H9 (cell line): ENCODE results near the gene CHMP1A. TPM values are rescaled to one million over a fixed set of nuclear protein-coding genes. Genes with fewer than 3 reads are reported as not detected.

Experiments used
- DNase-seq: peaks from one replicate; pipeline ENCODE4 v3.0.0-alpha.2; 2017
- H2AFZ ChIP-seq: one replicate; pipeline ENCODE4 v1.6.1; 2013; ENCODE audit warnings: mild to moderate bottlenecking, low read length, control low read depth, moderate library complexity
- H2AK5ac ChIP-seq: 2 replicates; pipeline ENCODE4 v1.6.1; 2013; ENCODE audit warnings: low read length, control low read depth, mixed read lengths; ENCODE audit not compliant: insufficient read length
- H2BK120ac ChIP-seq: one replicate; pipeline ENCODE4 v1.6.1; 2013; ENCODE audit warnings: low read depth, mild to moderate bottlenecking, low read length, control low read depth, inconsistent platforms; ENCODE audit not compliant: poor library complexity, severe bottlenecking
- H2BK12ac ChIP-seq: 2 replicates; pipeline ENCODE4 v1.6.1; 2013; ENCODE audit warnings: low read length, control low read depth, mixed read lengths, low read depth; ENCODE audit not compliant: insufficient read length
- H2BK15ac ChIP-seq: 2 replicates; pipeline ENCODE4 v1.6.1; 2013; ENCODE audit warnings: low read depth, low read length, control low read depth
- H2BK20ac ChIP-seq: one replicate; pipeline ENCODE4 v1.6.1; 2013; ENCODE audit warnings: low read depth, mild to moderate bottlenecking, low read length, control low read depth, inconsistent platforms; ENCODE audit not compliant: poor library complexity, severe bottlenecking
- H2BK5ac ChIP-seq: 2 replicates; pipeline ENCODE4 v1.6.1; 2013; ENCODE audit warnings: low read length, control low read depth, mixed read lengths; ENCODE audit not compliant: insufficient read length
- H3K14ac ChIP-seq: 2 replicates; pipeline ENCODE4 v1.6.1; 2013; ENCODE audit warnings: low read length, control low read depth; ENCODE audit not compliant: insufficient read depth
- H3K18ac ChIP-seq: 2 replicates; pipeline ENCODE4 v1.6.1; 2013; ENCODE audit warnings: low read depth, mild to moderate bottlenecking, mixed read lengths, low read length, control low read depth; ENCODE audit not compliant: insufficient read length
- H3K23ac ChIP-seq: 2 replicates; pipeline ENCODE4 v1.6.1; 2013; ENCODE audit warnings: low read length, control low read depth, mixed read lengths, low read depth; ENCODE audit not compliant: insufficient read length
- H3K23me2 ChIP-seq: 2 replicates; pipeline ENCODE4 v1.6.1; 2013; ENCODE audit warnings: low read depth, mild to moderate bottlenecking, mixed read lengths, low read length, control low read depth; ENCODE audit not compliant: insufficient read length, poor library complexity, severe bottlenecking
- H3K27ac ChIP-seq: 2 replicates; pipeline ENCODE4 v1.5.1; 2013; ENCODE audit warnings: low read length, control low read depth, mixed read lengths, low read depth; ENCODE audit not compliant: insufficient read length
- H3K27me3 ChIP-seq: 2 replicates; pipeline ENCODE4 v1.6.1; 2013; ENCODE audit warnings: low read length, control low read depth, inconsistent platforms; ENCODE audit not compliant: insufficient read depth
- H3K4ac ChIP-seq: 2 replicates; pipeline ENCODE4 v1.6.1; 2013; ENCODE audit warnings: low read depth, mild to moderate bottlenecking, control low read depth, inconsistent platforms, low read length, moderate library complexity
- H3K4me1 ChIP-seq: 2 replicates; pipeline ENCODE4 v1.6.1; 2013; ENCODE audit warnings: low read length, control low read depth, inconsistent platforms; ENCODE audit not compliant: insufficient read depth
- H3K4me2 ChIP-seq: 2 replicates; pipeline ENCODE4 v1.6.1; 2013; ENCODE audit warnings: low read length, control low read depth, mixed read lengths; ENCODE audit not compliant: insufficient read length, insufficient read depth
- H3K56ac ChIP-seq: 2 replicates; pipeline ENCODE4 v1.6.1; 2013; ENCODE audit warnings: low read depth, mild to moderate bottlenecking, mixed read lengths, low read length, control low read depth; ENCODE audit not compliant: insufficient read length
- H3K79me1 ChIP-seq: 2 replicates; pipeline ENCODE4 v1.6.1; 2013; ENCODE audit warnings: low read depth, mild to moderate bottlenecking, moderate library complexity, low read length, control low read depth, inconsistent platforms; ENCODE audit not compliant: insufficient read depth, poor library complexity, severe bottlenecking
- H3K79me2 ChIP-seq: 2 replicates; pipeline ENCODE4 v1.6.1; 2013; ENCODE audit warnings: low read length, control low read depth, inconsistent platforms; ENCODE audit not compliant: insufficient read depth
- H3K9ac ChIP-seq: 2 replicates; pipeline ENCODE4 v1.6.1; 2013; ENCODE audit warnings: low read length, control low read depth, mixed read lengths; ENCODE audit not compliant: insufficient read length; ENCODE audit errors: extremely low read depth
- H3K9me3 ChIP-seq: one replicate; pipeline ENCODE4 v1.6.1; 2013; ENCODE audit warnings: low read depth, low read length, inconsistent platforms; ENCODE audit not compliant: control insufficient read depth
- H3T11ph ChIP-seq: one replicate; pipeline ENCODE4 v1.6.1; 2013; ENCODE audit warnings: mild to moderate bottlenecking, low read length, control low read depth, inconsistent platforms
- H4K20me1 ChIP-seq: one replicate; pipeline ENCODE4 v1.6.1; 2013; ENCODE audit not compliant: control insufficient read depth, insufficient read length, insufficient read depth
- H4K5ac ChIP-seq: 2 replicates; pipeline ENCODE4 v1.6.1; 2013; ENCODE audit warnings: low read depth, mild to moderate bottlenecking, mixed read lengths, low read length, control low read depth; ENCODE audit not compliant: insufficient read length
- H4K8ac ChIP-seq: replicated peaks from 2 replicates; pipeline ENCODE4 v1.6.1; 2013; ENCODE audit warnings: low read length, control low read depth, mixed read lengths, low read depth; ENCODE audit not compliant: insufficient read length
- H4K91ac ChIP-seq: 2 replicates; pipeline ENCODE4 v1.6.1; 2013; ENCODE audit warnings: low read depth, mild to moderate bottlenecking, moderate library complexity, mixed read lengths, low read length, control low read depth; ENCODE audit not compliant: insufficient read length
- H3K27ac Mint-ChIP-seq, 3 experiments: 2 replicates in 2 of 3; 3 replicates in 1 of 3; pipeline ENCODE4 v1.8.0; 2020 to 2021; ENCODE audit warnings: mixed read lengths in 3 of 3, mild to moderate bottlenecking in 1 of 3, moderate library complexity in 1 of 3
- H3K27me3 Mint-ChIP-seq: 2 replicates; pipeline ENCODE4 v1.8.0; 2021; ENCODE audit warnings: low read depth, mild to moderate bottlenecking, moderate library complexity, mixed read lengths
- H3K36me3 Mint-ChIP-seq, 3 experiments: 2 replicates in 2 of 3; 3 replicates in 1 of 3; pipeline ENCODE4 v1.8.0; 2020 to 2021; ENCODE audit warnings: low read depth in 3 of 3, mixed read lengths in 3 of 3; ENCODE audit not compliant: insufficient read depth in 1 of 3
- H3K4me1 Mint-ChIP-seq, 2 experiments: 2 replicates each; pipeline ENCODE4 v1.8.0; 2020; ENCODE audit warnings: mixed read lengths in 2 of 2
- H3K4me3 Mint-ChIP-seq, 2 experiments: 2 replicates in 1 of 2; 3 replicates in 1 of 2; pipeline ENCODE4 v1.8.0; 2020 to 2021; ENCODE audit warnings: mild to moderate bottlenecking in 2 of 2, mixed read lengths in 2 of 2, moderate library complexity in 1 of 2
- H3K9me3 Mint-ChIP-seq, 2 experiments: 2 replicates in 1 of 2; 3 replicates in 1 of 2; pipeline ENCODE4 v1.8.0; 2020; ENCODE audit warnings: mild to moderate bottlenecking in 2 of 2, mixed read lengths in 2 of 2, moderate library complexity in 1 of 2
- WGBS: extraction: QIAGEN DNeasy Blood & Tissue Kit; methylation state at CpG from one replicate; pipeline ENCODE4 v1.1.7; 2013; ENCODE audit warnings: missing lambda C conversion rate, low lambda C conversion rate, mixed read lengths; ENCODE audit not compliant: insufficient read length; ENCODE audit errors: extremely low coverage; 5-methylcytosine and 5-hydroxymethylcytosine counted together
- total RNA-seq: library from RNA; stranded (reverse); gene quantifications from 2 replicates; pipeline ENCODE4 v1.2.1, GENCODE V29; 2021
- TF ChIP-seq, protein P1 (sequence below): fragments of 200-600 bp; sonication (generic); conservative IDR thresholded peaks from 3 replicates; pipeline ENCODE4 v1.8.0; 2021; ENCODE audit warnings: antibody characterized with exemption, mild to moderate bottlenecking

Gene CHMP1A
- total RNA-seq, 1 experiment from 2014 or later: 89.6 TPM

- Histone ChIP-seq H3K79me2 (no peaks in the 10 kb centered on the region), H2BK5ac (no peak overlapping the region), H3K14ac (no peak overlapping the region), H3K27ac (no peak overlapping the region), H2BK15ac (no peak overlapping the region), H3K79me1 (no peaks in the 10 kb centered on the region), H4K8ac (no peak overlapping the region), H4K20me1 (no peaks in the 10 kb centered on the region), H3K27me3 (no peaks in the 10 kb centered on the region), H3K4me1 (no peaks in the 10 kb centered on the region), H3K18ac (no peak overlapping the region), H3K4me2 (no peak overlapping the region), H3K23ac (no peak overlapping the region), H3K56ac (no peak overlapping the region), H3K4ac (no peak overlapping the region), H2BK120ac (no peak overlapping the region), H3T11ph (no peak overlapping the region), H3K23me2 (peaks cover 11% of the 10 kb centered on the region), H2BK12ac (no peak overlapping the region), H3K9ac (no peak overlapping the region), H4K91ac (no peak overlapping the region), H2AFZ (no peak overlapping the region), H4K5ac (no peak overlapping the region), H3K9me3 (no peaks in the 10 kb centered on the region), H2BK20ac (no peak overlapping the region), H2AK5ac (no peak overlapping the region)
- Mint-ChIP-seq H3K9me3 (no peaks in the 10 kb centered on the region; a peak in 1 of 5 replicates), H3K27ac (no peak overlapping the region), H3K36me3 (peaks cover 13 to 42% (median 33%) of the 10 kb centered on the region in 3 experiments), H3K4me3 (no peak overlapping the region), H3K4me1 (peaks cover 9 to 12% of the 10 kb centered on the region in 2 experiments), H3K27me3 (peaks cover 4% of the 10 kb centered on the region)
- TF ChIP-seq, protein P1, sequence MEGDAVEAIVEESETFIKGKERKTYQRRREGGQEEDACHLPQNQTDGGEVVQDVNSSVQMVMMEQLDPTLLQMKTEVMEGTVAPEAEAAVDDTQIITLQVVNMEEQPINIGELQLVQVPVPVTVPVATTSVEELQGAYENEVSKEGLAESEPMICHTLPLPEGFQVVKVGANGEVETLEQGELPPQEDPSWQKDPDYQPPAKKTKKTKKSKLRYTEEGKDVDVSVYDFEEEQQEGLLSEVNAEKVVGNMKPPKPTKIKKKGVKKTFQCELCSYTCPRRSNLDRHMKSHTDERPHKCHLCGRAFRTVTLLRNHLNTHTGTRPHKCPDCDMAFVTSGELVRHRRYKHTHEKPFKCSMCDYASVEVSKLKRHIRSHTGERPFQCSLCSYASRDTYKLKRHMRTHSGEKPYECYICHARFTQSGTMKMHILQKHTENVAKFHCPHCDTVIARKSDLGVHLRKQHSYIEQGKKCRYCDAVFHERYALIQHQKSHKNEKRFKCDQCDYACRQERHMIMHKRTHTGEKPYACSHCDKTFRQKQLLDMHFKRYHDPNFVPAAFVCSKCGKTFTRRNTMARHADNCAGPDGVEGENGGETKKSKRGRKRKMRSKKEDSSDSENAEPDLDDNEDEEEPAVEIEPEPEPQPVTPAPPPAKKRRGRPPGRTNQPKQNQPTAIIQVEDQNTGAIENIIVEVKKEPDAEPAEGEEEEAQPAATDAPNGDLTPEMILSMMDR: no peak
- WGBS: no CpG with 5 or more reads among the region's 32 CpGs
- DNase-seq: no peak
These were observed 40.3 kb upstream of the CHMP1A start for GRCh38 chr16:89697616-89698331.
